ENCODE data around the gene KIF27.
"Not testable (repeated sequence)": the region's sequence is repeated elsewhere in the genome, so short reads cannot be mapped to it uniquely, and the experiment has no call there.

DNA sequence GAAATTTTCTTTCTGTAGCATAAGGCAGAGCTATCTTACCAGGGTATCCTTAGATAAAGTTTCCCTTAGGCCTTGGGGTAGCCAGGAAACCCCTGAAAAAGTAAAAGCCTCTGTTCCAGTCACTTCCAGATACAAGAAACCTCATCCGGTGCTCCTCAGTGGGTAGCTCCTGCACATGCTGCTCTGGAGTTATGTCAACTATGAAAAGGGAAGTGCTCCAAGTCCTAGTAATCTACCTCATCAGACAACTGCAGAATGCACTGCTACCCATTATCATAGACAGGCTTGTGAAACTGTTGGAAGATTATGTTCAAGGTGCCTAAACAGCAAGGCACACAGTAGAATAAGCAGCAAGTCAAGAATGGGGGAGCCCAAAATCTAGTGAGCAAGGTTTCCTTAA lies 112.0 kb downstream of the KIF27 start:
- TF ChIP-seq, protein P1, sequence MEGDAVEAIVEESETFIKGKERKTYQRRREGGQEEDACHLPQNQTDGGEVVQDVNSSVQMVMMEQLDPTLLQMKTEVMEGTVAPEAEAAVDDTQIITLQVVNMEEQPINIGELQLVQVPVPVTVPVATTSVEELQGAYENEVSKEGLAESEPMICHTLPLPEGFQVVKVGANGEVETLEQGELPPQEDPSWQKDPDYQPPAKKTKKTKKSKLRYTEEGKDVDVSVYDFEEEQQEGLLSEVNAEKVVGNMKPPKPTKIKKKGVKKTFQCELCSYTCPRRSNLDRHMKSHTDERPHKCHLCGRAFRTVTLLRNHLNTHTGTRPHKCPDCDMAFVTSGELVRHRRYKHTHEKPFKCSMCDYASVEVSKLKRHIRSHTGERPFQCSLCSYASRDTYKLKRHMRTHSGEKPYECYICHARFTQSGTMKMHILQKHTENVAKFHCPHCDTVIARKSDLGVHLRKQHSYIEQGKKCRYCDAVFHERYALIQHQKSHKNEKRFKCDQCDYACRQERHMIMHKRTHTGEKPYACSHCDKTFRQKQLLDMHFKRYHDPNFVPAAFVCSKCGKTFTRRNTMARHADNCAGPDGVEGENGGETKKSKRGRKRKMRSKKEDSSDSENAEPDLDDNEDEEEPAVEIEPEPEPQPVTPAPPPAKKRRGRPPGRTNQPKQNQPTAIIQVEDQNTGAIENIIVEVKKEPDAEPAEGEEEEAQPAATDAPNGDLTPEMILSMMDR (conservative IDR thresholded peaks at IDR 0.05; ENCODE audit: low read depth, low read length) = not testable (repeated sequence)
- not testable (repeated sequence) for TF ChIP-seq EZH2 (IDR thresholded peaks at IDR 0.05; ENCODE audit: borderline replicate concordance, low read depth, low read length, poor library complexity, severe bottlenecking)

Data from A673 (cell line).